SK-N-MC (cell line): ENCODE data around the gene PLA2G4F.

ENCODE experiments used
- DNase-seq: peaks from one replicate; pipeline ENCODE4 v3.0.0-alpha.2; 2011; ENCODE audit warnings: low read depth, low spot score
- H3K27ac ChIP-seq: fragments of 200-600 bp; sonication (generic); 2 replicates; pipeline ENCODE4 v1.5.1; 2016; ENCODE audit warnings: mixed run types
- H3K36me3 ChIP-seq: fragments of 200-600 bp; sonication (generic); 2 replicates; pipeline ENCODE4 v1.6.1; 2017; ENCODE audit warnings: antibody characterized with exemption, low read length, mixed read lengths; ENCODE audit not compliant: insufficient read depth
- H3K4me3 ChIP-seq: fragments of 200-600 bp; sonication (generic); 2 replicates; pipeline ENCODE4 v1.5.1; 2016
- H3K9ac ChIP-seq: fragments of 200-600 bp; sonication (generic); 2 replicates; pipeline ENCODE4 v1.8.0; 2017; ENCODE audit warnings: mixed run types, mixed read lengths; ENCODE audit not compliant: insufficient read length
- H3K9me3 ChIP-seq: fragments of 200-600 bp; sonication (generic); 2 replicates; pipeline ENCODE4 v1.6.1; 2017; ENCODE audit warnings: low read depth, mild to moderate bottlenecking, antibody characterized with exemption, low read length, moderate library complexity, mixed read lengths
- EZH2 ChIP-seq: fragments of 200-600 bp; sonication (generic); IDR thresholded peaks from one replicate; pipeline ENCODE4 v1.6.1; 2017; ENCODE audit warnings: antibody characterized with exemption
- FOXP2 ChIP-seq: optimal IDR thresholded peaks from 2 replicates; pipeline ENCODE3; 2011; ENCODE audit warnings: mild to moderate bottlenecking, moderate library complexity; ENCODE audit not compliant: insufficient read depth; ENCODE audit errors: extremely low read length, control extremely low read depth
- POLR2AphosphoS5 ChIP-seq: IDR thresholded peaks from 2 replicates; pipeline ENCODE4 v1.6.1; 2012; ENCODE audit warnings: mild to moderate bottlenecking, low read depth, low read length, borderline replicate concordance

The PLA2G4F gene

DNA sequence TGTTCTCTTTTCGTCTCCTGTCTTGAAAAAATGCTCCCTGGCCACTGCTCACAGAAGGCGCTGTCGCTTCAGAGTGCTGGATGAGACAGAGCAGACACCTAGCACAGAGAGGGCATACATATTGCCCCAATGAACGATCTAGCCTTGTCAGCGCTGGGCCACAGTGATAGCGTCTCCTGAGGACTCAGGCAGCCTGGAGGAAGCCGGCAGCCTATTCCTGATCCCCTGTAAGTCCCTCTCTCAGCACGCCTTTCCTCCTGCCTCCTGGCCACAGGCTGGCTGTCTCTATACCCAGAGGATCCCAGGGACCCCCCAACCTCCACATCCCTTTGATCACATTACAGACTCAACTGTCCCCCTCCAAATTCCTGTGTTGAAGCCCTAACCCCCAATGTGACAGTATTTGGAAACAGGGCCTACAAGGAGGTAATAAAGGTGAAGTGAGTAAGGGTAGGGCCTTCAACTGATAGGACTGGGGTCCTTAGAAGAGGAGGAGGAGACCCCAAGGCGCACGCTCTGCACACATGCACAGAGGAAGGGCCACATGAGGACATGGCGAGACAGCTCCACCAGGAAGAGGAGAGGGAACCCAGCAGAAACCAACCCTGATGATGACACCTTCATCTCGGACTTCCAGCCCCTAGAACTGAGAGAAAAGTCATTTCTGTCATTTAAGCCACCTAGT, 7.5 kb downstream of the PLA2G4F start:
- H3K9me3 ChIP-seq: no peaks in the 10 kb centered on the region
- no peaks in the 10 kb centered on the region for H3K36me3 ChIP-seq
- H3K27ac ChIP-seq: no peak overlapping the region
- TF ChIP-seq EZH2 (no peak), FOXP2 (no peak), POLR2AphosphoS5 (no peak)
- H3K4me3 ChIP-seq: no peak overlapping the region
- no peak overlapping the region for H3K9ac ChIP-seq
- no peak for DNase-seq

DNA sequence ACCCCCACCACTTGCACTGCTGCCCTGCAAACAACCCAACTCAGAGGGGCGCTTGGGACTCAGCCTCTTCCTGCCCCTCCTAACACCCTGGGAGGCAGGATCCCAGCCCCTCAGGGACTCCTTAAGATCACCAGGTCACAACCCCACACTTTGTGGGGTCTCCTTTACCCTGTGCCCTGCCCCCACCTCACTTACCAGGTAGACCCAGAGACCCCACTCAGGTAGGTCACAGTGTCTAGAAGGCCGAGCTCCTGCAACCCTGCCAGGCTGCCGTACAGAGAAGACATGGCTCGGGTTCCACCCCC, 9.1 kb downstream of the PLA2G4F start:
- H3K9me3 ChIP-seq: no peaks in the 10 kb centered on the region
- no peak overlapping the region for H3K9ac ChIP-seq
- H3K4me3 ChIP-seq: no peak overlapping the region
- no peak overlapping the region for H3K27ac ChIP-seq
- DNase-seq: no peak
- TF ChIP-seq FOXP2 (no peak), EZH2 (no peak)
- H3K36me3 ChIP-seq: no peaks in the 10 kb centered on the region

DNA sequence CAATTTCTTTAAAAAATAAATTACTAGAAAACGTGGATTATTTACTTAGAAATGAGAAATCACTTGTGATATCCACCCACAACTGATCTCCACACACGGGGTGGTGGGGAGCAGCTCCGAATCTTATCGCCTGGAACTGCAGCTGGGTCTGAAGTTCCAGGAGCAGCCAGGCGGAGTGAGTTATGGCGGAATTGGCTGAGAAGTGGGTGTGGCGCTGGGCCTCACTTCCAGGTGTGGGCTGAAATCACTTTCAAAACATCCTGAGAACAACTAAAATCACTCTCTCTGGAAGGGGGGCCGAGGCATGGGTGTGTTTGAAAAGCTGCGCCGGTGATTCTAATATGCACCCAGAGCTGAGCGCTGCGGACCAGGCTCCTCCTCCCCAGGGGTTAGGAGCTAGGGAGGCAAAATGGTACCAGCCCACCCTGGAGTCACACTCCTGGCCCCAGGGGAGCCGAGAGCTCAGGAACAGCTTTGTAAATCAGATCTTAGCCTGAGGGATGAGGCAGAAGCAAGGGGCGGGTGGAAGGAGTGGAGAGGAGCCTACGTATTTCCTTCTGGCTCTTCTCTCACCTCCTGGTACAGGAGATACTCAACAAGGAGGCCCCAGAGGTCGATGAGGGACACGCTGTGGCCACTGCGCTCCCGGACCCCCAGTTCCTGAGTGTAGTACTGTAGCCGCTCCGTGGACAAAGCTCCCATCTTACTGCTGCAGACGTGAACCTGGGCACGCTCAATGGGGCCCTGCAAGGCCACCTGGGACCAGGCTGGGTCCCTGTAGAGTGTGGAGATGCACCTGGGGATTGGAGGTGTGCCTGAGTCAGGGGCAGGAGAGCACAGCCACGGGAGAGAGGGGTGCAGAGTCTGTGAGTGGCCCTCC, 9.6 kb downstream of the PLA2G4F start:
- Histone ChIP-seq H3K36me3 (no peaks in the 10 kb centered on the region), H3K4me3 (no peak overlapping the region), H3K27ac (no peak overlapping the region), H3K9ac (no peak overlapping the region), H3K9me3 (no peaks in the 10 kb centered on the region)
- no peak for TF ChIP-seq FOXP2
- TF ChIP-seq POLR2AphosphoS5: no peak
- no peak for TF ChIP-seq EZH2
- no peak for DNase-seq

DNA sequence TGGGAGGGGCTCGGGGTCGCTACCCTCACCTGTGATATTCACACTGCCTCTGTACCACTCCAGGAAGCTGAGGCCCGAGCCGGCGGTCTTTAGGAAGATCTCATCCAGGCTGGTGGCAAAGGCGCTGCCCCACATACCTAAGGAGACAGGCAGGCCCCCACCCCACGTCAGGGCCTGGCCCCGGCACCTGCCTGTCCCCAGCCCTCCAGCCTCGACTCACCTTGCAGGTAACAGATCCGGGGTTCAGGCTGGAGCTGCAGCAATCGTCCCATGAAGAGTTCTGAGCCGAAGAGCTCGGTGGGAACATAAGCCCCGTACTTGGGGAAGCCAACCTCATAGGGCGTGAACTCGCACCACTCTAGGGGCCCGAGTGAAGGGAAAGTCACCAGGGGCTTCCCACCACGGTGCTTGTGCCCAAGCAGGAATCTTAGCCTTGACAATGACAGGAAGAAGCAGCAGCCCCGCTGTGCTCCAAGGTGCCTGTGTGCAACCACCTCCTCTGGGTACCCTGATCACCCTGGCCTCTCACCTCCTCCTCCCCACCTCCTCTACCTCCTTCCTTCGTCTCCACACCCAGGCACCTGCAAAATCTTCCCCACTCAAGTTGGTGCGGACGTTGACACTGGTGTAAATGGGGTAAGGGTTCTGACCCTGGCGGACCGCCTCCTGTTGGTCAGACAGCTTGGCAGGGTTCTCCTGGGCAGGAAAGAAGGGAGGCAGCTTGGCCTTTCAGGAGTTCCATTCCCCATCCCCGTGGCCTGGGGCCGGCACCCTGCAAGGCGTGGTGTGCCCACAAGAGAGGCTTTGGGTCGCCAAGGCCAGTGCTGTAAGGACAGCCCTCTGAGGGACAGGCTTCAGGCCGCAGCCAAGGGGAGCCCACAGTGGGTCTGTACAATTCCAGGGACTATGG, 10.6 kb downstream of the PLA2G4F start:
- H3K27ac ChIP-seq: no peak overlapping the region
- no peak overlapping the region for H3K4me3 ChIP-seq
- no peaks in the 10 kb centered on the region for H3K9me3 ChIP-seq
- H3K9ac ChIP-seq: no peak overlapping the region
- TF ChIP-seq POLR2AphosphoS5 (no peak), FOXP2 (no peak), EZH2 (no peak)
- no peaks in the 10 kb centered on the region for H3K36me3 ChIP-seq
- DNase-seq: no peak

DNA sequence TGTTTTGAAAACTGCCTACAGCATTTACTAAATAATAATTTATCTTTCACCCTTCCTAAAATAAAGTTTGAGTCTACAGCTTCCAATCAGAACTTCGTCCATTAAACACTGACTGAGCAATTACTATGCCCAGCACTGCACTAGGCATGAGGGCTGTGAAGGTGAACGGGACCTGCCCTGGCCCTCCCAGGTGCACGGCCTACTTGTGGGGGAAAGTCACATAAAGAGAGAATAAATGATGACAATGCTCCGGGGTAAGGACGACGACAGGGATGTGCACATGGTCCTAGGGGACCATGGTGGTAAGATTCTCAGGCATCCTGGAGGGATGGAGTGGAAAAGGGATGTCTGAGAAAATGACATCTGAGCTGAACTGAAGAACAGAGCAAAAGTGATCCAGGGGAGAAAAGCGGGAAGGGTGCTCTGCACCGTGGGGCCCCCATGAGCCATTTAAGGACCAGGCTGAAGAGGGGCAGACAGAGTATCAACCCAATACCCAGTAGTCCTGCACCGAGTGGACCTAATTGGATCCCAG, 11.5 kb downstream of the PLA2G4F start:
- H3K9me3 ChIP-seq: no peaks in the 10 kb centered on the region
- H3K36me3 ChIP-seq: no peaks in the 10 kb centered on the region
- no peak overlapping the region for H3K27ac ChIP-seq
- no peak for DNase-seq
- no peak overlapping the region for H3K9ac ChIP-seq
- no peak for TF ChIP-seq POLR2AphosphoS5
- TF ChIP-seq EZH2: no peak
- no peak for TF ChIP-seq FOXP2
- no peak overlapping the region for H3K4me3 ChIP-seq

DNA sequence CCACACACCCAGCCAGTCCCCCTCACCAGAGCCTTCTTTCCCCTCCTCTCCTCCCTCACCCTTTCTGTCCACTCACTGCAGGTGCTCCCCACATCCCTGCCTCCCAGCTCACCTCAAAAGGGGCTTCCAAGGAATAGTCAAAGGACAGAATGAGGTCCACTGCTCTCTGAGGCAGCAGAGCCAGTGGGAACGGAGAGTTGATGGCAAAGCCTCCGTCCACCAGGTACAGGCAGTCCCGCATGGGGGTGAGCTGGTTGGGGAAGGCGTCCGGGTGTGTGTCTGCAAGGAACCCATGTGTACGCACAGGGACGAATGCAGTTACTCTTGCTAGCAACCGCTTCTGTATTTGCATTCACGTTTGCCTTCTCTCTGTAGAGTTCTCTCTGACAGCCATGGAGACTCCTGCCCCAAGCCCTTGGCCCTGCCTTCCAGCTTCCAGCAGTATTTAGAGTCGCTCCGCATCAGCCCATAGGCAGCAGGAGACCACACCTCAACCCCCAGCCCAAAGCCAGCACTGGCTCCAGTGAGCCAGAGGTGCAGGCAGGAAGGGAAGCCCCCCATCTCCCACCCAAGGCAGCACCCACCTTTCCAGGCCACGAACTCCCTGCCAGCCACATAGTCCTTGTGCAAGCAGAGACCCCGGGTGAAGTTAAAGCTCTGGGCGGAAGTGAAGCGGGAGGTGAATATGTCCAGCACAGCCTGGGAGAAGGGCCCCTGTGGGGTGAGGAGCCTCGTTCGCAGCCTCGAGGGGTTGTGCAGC, 12.4 kb downstream of the PLA2G4F start:
- Histone ChIP-seq H3K9ac (no peak overlapping the region), H3K27ac (no peak overlapping the region), H3K36me3 (no peaks in the 10 kb centered on the region), H3K9me3 (no peaks in the 10 kb centered on the region), H3K4me3 (no peak overlapping the region)
- TF ChIP-seq FOXP2 (no peak), POLR2AphosphoS5 (no peak), EZH2 (no peak)
- no peak for DNase-seq

DNA sequence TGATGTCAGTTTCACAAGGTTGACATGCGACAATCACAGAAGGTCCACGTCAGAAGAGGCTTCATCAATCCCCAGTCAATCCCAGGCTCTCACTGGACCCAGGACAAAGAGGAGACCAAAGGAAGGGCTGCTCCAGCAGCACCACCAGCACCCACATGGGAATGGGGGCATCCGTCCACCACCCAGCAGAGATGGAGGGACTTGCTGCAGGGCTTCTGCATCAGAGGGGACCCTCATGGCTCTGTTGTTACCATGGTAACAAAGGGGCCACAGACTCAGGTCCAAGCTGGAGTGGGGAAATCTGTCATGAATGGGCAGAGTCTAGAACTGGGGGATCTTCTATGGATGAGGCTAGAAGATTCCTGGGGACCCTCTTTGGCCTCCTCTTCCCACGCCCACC, 13.1 kb downstream of the PLA2G4F start:
- TF ChIP-seq EZH2: no peak
- no peak for TF ChIP-seq FOXP2
- TF ChIP-seq POLR2AphosphoS5: no peak
- no peak overlapping the region for H3K4me3 ChIP-seq
- H3K27ac ChIP-seq: no peak overlapping the region
- H3K36me3 ChIP-seq: no peaks in the 10 kb centered on the region
- H3K9me3 ChIP-seq: no peaks in the 10 kb centered on the region
- H3K9ac ChIP-seq: no peak overlapping the region
- no peak for DNase-seq

DNA sequence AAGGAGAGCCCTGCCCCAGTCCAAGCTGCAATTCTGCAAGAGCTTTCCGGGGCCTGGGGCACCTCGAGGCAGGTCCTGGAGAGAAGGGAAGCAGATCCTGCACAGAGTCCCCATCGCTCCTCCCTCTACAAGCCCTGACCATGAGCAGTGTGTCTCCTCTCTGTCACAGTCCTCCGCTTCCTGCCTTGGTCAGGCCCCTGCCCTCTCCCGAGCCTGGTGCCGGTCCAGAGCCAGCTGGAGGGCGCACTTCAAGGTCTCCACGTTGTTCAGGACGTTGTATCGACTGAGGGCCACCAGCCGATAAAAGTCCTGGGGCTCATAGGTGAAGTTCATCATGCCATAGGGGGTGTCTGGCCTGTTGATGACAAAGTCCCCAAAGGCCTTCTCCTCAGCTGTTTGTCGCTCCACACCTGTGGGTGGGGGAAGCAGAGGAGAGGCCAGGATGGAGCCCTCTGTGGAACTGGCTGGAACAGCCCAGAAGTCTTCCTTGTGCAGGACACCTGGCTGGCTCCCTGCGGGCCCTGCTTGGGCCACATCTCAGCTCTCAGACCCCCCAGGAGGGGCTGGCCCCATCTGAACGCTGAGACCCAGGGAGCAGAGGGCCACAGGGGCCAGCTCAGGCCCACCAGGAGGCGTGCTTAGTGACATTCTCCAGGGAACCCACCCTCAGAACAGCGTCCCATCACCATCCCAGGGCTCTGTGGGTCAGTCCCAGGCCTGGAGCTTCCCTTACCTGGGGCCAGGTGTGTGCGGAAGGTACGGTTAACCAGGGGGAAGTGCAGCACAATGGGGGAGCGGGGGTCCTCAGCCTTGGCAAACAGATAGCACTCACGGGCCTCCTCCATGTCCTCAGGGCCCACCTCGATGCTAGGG, 14.4 kb downstream of the PLA2G4F start:
- TF ChIP-seq FOXP2: no peak
- no peak for TF ChIP-seq POLR2AphosphoS5
- TF ChIP-seq EZH2: no peak
- H3K27ac ChIP-seq: no peak overlapping the region
- no peak for DNase-seq
- H3K36me3 ChIP-seq: no peaks in the 10 kb centered on the region
- no peaks in the 10 kb centered on the region for H3K9me3 ChIP-seq
- no peak overlapping the region for H3K9ac ChIP-seq
- H3K4me3 ChIP-seq: no peak overlapping the region
